Ovary (tissue), 1 donor: ENCODE results near the gene SLC22A6.

Source experiments
- EP300 ChIP-seq: sonication (generic); formaldehyde crosslinking; IDR thresholded peaks from one replicate; pipeline ENCODE4 v1.6.1; 2017; ENCODE audit warnings: antibody characterized with exemption
- POLR2A ChIP-seq: fragments of 450-650 bp; IDR thresholded peaks from one replicate; pipeline ENCODE4 v1.6.1; 2017; ENCODE audit warnings: antibody characterized with exemption, mild to moderate bottlenecking, moderate library complexity

GRCh38 chr11:62930666-62931065, 54.1 kb downstream of the SLC22A6 start:
- TF ChIP-seq EP300 (no peak), POLR2A (no peak)
